HG02885 (cell line): Measurements from ENCODE around the gene ITGA8.
"Not testable (repeated sequence)": the region's sequence is repeated elsewhere in the genome, so short reads cannot be mapped to it uniquely, and the experiment has no call there.

ENCODE experiments used
- ATAC-seq: cut with Tn5 transposase; IDR thresholded peaks from one replicate; pipeline ENCODE4 v1.9.1; 2021; ENCODE audit warnings: mild to moderate bottlenecking; ENCODE audit not compliant: unreplicated experiment, poor library complexity

The ITGA8 gene

GRCh38 chr10:15624401-15625196, 95.1 kb downstream of the ITGA8 start:
- no peak for ATAC-seq

DNA sequence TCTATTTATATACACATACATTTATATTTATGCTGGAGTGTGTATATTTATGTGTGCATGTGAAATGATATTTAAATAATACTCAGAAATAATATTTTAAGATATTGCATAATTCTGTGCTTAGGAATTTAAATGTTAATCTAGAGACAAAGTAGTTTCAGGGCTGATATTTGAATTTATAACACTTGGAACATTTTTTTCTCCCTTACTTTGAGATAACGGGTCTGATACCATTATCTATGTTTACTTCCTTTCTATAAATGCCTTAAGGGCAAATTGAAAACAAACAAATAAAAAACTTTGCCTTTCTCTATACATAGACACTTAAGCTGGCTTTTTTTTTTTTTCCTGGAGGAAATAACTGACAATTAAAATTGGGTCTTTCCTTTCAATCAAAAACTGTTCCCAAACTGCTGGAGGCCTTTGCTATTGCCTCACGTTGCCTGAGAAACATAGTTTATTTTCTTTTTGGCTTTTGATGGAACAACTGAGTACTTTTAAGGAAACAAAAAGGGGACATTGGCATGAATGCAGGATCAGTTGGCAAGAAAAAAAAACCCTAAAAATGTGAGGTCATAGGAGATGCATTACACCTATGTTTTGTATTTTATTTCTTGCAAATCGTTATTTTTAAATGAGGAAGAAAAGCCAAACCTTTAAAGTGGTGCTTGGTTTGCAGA, 98.7 kb downstream of the ITGA8 start:
- no peak for ATAC-seq

DNA sequence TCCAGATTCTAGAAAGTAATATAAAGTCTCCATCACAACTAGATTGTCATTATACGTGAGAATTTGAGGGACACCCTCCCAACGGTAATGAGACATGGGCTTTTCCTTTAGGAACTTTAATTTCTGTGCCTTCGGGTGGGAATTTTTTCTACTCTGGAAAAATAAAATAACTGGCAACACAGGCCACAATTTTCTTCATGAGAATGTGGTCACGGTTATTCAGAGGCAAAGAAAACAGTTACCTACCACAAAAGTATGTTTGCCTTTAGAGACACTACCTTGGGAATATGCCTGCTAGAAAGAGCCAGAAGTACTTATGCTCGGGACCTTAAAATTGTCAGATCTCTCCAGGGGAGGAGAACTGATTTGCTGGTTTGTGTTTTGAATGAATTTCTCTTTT, 99.4 kb downstream of the ITGA8 start:
- no peak for ATAC-seq

DNA sequence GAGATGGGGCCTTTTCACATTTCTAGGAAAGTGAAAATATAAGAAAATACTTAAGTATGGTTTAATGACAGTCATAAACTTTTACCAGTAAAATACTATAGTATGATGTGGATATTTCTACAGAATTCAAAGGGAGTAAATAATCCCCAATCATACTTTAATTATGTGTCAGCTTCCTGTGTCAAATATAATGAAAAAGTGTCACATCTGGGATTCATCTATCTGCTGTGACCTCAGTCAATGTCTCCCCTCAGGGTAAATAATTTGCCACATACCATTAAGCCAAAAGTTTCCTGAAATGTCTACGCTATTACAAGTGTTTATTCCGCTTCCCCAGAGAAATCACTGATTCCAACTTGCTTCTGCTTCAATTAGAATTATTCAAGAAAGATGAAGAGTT, 110.5 kb downstream of the ITGA8 start:
- no peak for ATAC-seq

DNA sequence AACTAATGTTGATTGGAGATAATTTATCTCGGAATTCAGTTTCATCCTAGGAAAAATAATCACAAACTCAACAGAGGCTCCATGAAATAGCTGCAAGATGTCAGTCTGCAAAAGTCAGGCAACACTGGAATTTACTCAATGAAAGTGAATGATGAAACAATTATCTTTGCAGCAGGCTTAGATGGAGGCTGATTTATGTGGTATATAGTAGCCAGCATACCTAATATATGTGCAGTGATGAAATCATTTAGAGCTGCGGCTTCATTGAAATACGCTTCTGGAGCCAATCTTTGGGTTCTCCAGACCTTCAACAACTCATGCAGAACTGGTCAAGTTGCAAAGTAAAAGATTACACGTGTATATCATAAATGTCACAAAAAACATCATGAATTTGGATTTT, 113.3 kb downstream of the ITGA8 start:
- no peak for ATAC-seq

- no peak for ATAC-seq
These were observed 113.9 kb downstream of the ITGA8 start for GRCh38 chr10:15605740-15606369.

- no peak for ATAC-seq
These were observed 116.2 kb downstream of the ITGA8 start for GRCh38 chr10:15603446-15604011.

DNA sequence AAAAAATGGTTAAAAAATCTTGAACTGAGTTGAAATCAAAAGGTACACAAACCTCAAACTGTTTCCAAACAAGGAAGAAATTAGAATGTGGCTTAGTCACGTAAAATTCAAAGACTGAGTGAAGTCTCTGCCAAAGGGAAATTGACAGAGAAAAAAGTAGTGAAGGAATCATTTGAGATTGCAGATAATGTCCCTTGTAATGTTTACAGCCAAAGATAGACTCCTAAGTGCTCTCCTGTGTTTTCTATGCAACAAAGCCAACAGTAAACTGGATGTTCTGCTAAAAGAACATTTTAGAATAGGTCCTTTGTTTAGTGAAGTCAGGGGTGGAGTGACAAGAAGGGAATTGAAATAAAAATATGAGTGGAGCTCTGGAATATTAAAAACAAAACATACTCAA, 117.9 kb downstream of the ITGA8 start:
- no peak for ATAC-seq

- ATAC-seq = no peak
These were observed 124.5 kb downstream of the ITGA8 start for GRCh38 chr10:15595260-15595659.

GRCh38 chr10:15591937-15592336, 127.8 kb downstream of the ITGA8 start:
- ATAC-seq = no peak

DNA sequence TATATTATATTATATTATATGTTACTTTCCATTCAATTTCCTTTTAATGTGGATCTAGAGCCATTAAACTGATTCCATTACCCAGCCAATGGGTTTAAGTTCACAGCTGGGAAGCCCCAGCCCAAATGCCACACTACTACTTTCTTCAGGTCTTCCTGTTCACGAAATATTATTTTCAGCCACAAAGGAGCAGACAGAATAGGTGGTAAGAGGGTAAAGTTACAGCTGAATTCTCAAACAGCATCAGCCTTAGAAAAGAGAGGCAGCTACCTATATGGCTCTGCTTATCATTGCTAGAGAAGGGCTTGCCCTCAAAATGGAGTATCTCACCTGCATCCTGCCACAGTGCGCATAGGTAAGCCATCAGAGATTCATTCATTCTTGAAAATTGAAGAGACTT, 128.3 kb downstream of the ITGA8 start:
- no peak for ATAC-seq

DNA sequence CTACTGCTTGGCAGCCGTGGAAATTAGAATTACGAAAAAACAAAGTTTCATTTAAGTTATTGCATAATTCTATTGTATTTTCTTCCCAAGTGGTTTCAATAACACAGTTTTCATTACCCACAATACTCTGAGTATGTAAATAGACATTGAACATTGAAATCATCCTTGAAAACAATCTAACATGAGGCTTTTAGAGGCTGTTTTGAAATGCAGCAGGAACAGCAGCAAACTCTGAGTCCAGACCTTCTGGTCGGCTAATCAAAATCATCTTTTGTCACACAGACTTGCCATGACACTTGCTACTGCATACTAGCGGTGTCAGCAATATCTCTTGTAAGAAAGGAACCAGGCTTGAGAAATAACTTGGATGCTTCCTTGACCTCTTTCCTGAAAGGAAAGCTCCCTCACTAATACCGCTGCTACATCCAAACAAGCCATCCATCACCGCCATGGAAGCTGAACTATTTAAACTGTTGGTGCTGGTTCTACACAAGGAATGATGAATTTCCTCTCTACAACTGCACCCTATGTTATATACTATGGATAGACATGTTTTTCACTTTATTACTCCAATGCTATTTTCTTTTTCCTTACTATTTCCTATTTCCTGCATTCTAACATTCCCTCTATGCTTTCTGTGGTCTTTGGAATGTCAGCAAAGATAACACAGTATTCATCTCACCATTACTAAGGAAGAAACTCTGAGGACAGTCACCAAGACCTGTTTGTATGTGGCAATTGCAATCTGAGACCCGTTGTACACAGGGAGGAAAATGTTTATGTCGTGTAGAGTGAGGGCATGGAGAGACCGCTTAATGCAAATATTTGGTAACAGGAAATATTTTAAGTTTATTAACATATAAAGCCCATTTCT, 130.8 kb downstream of the ITGA8 start:
- no peak for ATAC-seq

DNA sequence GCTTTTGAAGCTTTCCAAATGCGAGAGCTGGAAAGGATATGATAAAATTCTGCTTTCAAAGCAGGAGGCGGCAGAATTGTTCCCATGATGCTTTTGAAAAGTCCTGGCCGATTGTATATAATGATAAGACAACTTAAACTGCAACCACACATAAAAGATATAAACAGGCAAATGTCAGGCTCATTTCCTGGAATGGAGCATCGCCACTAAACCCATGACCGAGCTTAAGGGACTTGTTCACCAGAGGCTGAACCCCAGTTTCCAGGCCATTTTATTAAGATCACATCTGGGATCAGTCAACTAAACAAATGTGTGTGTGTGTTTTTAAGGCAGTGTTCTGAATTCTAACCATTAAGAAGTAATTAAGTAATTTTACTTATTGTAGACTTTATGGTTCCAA, 131.6 kb downstream of the ITGA8 start:
- no peak for ATAC-seq

DNA sequence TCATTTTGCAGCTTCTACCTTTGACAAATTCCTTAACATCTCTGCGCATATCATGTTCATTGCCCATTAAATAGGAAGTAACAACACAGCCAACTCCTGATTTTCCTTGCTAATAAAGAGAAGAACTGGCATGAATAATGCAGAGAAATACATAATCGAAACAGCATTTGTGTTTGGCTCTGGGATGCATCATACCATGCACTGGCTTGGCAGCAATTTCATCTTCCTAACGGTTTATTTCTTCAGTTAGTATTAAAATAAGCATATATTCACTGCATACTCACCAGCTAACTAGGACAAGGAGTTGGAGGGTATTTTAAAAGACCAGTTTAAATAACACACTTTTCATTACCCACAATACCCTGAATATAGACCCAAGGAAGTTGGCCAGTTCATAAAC, 132.5 kb downstream of the ITGA8 start:
- no peak for ATAC-seq

DNA sequence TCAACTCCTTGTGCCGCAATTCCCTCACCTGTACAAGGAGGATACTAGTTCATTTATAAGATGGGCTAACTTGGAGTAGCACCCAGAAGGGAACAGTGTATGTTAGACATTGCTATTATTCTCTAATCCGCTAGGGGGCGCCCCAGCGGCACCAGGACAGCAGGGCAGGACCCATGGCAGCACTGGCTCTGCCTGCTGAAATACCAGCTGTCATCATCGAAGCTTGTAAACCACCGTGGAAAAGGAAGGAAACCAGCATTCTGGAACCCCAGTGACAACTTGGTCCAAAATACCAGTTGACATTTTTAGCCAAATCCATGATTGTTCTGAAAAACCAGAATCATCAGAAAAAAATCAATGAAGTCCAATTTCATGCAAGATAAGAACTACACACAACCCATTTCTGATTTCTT, 134.4 kb downstream of the ITGA8 start:
- peak; percentile 85 for ATAC-seq

GRCh38 chr10:15582972-15583371, 136.8 kb downstream of the ITGA8 start:
- ATAC-seq = not testable (repeated sequence)

GRCh38 chr10:15579605-15580004, 140.1 kb downstream of the ITGA8 start:
- no peak for ATAC-seq

DNA sequence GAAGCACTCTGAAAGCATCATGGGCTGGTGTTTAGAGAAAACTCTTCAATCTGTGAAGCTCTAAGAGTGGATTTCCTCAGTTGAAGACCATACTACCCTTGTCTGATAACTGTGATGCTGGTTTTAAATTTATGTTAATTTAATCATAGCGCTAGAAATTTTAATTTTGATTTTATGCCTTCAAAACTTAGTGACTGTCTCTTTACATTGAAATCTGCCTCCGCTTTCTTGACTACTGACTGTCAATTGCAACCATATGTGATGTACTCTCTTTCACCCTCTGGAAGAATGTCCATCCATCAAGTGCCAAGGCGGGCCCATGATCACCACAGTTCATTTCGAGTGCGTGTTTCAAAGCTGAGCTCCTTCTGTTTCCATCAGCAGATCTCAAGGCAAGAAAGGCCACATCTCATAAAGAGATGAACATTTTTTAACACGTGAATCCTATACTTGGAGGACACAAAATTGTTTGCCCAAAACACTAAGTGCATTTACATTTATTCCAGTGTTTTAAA, 147.1 kb downstream of the ITGA8 start:
- ATAC-seq = no peak

GRCh38 chr10:15571575-15571974, 148.1 kb downstream of the ITGA8 start:
- ATAC-seq = no peak

DNA sequence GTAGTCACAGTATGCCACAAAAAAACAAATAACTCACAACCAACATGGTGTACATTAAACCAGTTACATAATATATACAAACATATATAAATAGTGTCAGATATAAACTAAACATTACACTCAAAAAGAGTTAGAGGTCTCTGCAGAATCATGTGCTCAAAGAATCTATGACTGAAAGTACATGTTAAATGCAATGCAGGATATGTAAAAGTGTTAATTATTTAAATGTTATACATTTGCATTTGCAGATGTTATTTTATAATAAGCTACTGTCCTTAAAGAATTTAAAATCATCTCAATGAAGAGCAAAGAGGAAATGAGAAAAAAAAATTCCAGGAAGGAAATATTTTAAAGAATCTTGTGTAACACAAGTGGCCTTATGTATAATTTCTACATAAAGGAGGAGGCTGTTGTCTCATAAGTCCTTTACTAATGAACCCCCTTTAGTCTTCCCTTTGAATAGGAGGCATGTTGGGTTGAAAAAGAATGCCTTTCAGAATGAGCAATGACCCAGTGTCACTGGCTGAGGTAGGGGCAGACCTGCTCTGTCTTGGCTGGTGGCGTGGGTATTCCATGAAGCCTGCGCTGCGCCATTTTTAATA, 148.9 kb downstream of the ITGA8 start:
- ATAC-seq = no peak
